Spinal cord (tissue), 10 donors: ENCODE measurements around the gene ZMYND8. TPM values are rescaled to one million over a fixed set of nuclear protein-coding genes. Genes with fewer than 3 reads are reported as not detected.
"Not testable (repeated sequence)": the region's sequence is repeated elsewhere in the genome, so short reads cannot be mapped to it uniquely, and the experiment has no call there.

Experiments
- DNase-seq, 6 donors: peaks; one replicate each; pipeline versions ENCODE4 v3.0.0 to v3.0.0-alpha.2; 2013 to 2015; ENCODE audit warnings: low spot score in 6 of 6, low read depth in 4 of 6
- H3K27ac ChIP-seq: one replicate; pipeline ENCODE4 v1.5.1; 2013; ENCODE audit warnings: low read depth, low read length, control low read depth
- H3K27me3 ChIP-seq: one replicate; pipeline ENCODE4 v1.6.1; 2013; ENCODE audit warnings: low read length; ENCODE audit not compliant: control insufficient read depth, insufficient read depth
- H3K36me3 ChIP-seq: one replicate; pipeline ENCODE4 v1.6.1; 2013; ENCODE audit warnings: low read length; ENCODE audit not compliant: control insufficient read depth, insufficient read depth
- H3K4me1 ChIP-seq: one replicate; pipeline ENCODE4 v1.6.1; 2013; ENCODE audit warnings: low read length; ENCODE audit not compliant: control insufficient read depth, insufficient read depth
- H3K4me3 ChIP-seq: one replicate; pipeline ENCODE4 v1.5.1; 2013; ENCODE audit warnings: low read depth, low read length, control low read depth
- H3K9me3 ChIP-seq: one replicate; pipeline ENCODE4 v1.6.1; 2013; ENCODE audit warnings: low read length; ENCODE audit not compliant: control insufficient read depth, insufficient read depth
- WGBS: methylation state at CpG from one replicate; pipeline ENCODE4 v1.1.5; 2013; ENCODE audit warnings: missing lambda C conversion rate; ENCODE audit not compliant: insufficient coverage; 5-methylcytosine and 5-hydroxymethylcytosine counted together
- polyA plus RNA-seq, 2 donors: library from polyadenylated mRNA; unstranded; fragments of 120-200 nt; gene quantifications; one replicate each; pipeline ENCODE4 v1.2.1, GENCODE V29; 2013; ENCODE audit not compliant: insufficient read length in 2 of 2
- total RNA-seq, 2 donors: library from RNA; depleted of rRNA in 1 of 2; stranded (reverse); fragments of 120-200 nt in 1 of 2; fragments of >200 nt in 1 of 2; gene quantifications; one replicate each; pipeline versions ENCODE4 v1.2.3 to v1.2.4, GENCODE V29; 2013 to 2014
- donor health status: healthy.

Gene ZMYND8
- total and polyA plus RNA-seq, 4 donors, result 31.1 to 45.8 (median 37.4) TPM

GRCh38 chr20:47263080-47263464, 93.4 kb downstream of the ZMYND8 start:
- H3K36me3 ChIP-seq, result peaks cover 49% of the 10 kb centered on the region
- H3K4me1 ChIP-seq, result peaks cover 25% of the 10 kb centered on the region
- H3K4me3 ChIP-seq, result no peak overlapping the region
- H3K27ac ChIP-seq, result no peak overlapping the region
- no peaks in the 10 kb centered on the region for H3K27me3 ChIP-seq
- 64% methylated on average over 2 of the region's 3 CpGs for WGBS
- no peaks in the 10 kb centered on the region for H3K9me3 ChIP-seq
- no peak for DNase-seq

- peak in 1 of 6 donors; percentile 88 for DNase-seq
- no peak overlapping the region for H3K4me3 ChIP-seq
- H3K36me3 ChIP-seq, result peaks cover 46% of the 10 kb centered on the region
- WGBS, result 32% methylated on average over 11 of the region's 15 CpGs
- no peak overlapping the region for H3K27ac ChIP-seq
- peaks cover 25% of the 10 kb centered on the region for H3K4me1 ChIP-seq
- H3K27me3 ChIP-seq, result no peaks in the 10 kb centered on the region
- H3K9me3 ChIP-seq, result no peaks in the 10 kb centered on the region
These were observed 94.0 kb downstream of the ZMYND8 start for GRCh38 chr20:47262365-47263013.

- Histone ChIP-seq H3K4me3 (no peak overlapping the region), H3K9me3 (no peaks in the 10 kb centered on the region), H3K36me3 (peaks cover 42% of the 10 kb centered on the region), H3K27ac (no peak overlapping the region), H3K4me1 (peaks cover 25% of the 10 kb centered on the region), H3K27me3 (no peaks in the 10 kb centered on the region)
- DNase-seq, result no peak
- whole genome bisulfite sequencing, result 95% methylated on average over 4 of the region's 8 CpGs
These were observed 94.5 kb downstream of the ZMYND8 start for GRCh38 chr20:47262008-47262364.

GRCh38 chr20:47261161-47261774, 95.2 kb downstream of the ZMYND8 start:
- Histone ChIP-seq H3K4me1 (peaks cover 25% of the 10 kb centered on the region), H3K36me3 (peaks cover 41% of the 10 kb centered on the region)
- H3K9me3 ChIP-seq, DNase-seq, H3K27me3 ChIP-seq, H3K27ac ChIP-seq, H3K4me3 ChIP-seq: not testable (repeated sequence)
- no CpG with 5 or more reads among the region's 2 CpGs for WGBS

- not testable (repeated sequence) for H3K9me3 ChIP-seq, H3K4me3 ChIP-seq, H3K27ac ChIP-seq, DNase-seq, H3K27me3 ChIP-seq
- WGBS, result 100% methylated on average over 7 of the region's 8 CpGs
- peaks cover 35% of the 10 kb centered on the region for H3K36me3 ChIP-seq
- peaks cover 25% of the 10 kb centered on the region for H3K4me1 ChIP-seq
These were observed 95.9 kb downstream of the ZMYND8 start for GRCh38 chr20:47260540-47261126.

GRCh38 chr20:47258745-47259695, 97.5 kb downstream of the ZMYND8 start:
- WGBS, result 55% methylated on average over 13 of the region's 16 CpGs
- Histone ChIP-seq H3K4me3 (no peak overlapping the region), H3K27ac (peak overlapping the region; percentile 27), H3K4me1 (peaks cover 21% of the 10 kb centered on the region), H3K36me3 (peaks cover 40% of the 10 kb centered on the region), H3K27me3 (no peaks in the 10 kb centered on the region), H3K9me3 (no peaks in the 10 kb centered on the region)
- DNase-seq, result no peak

GRCh38 chr20:47257771-47258170, 98.7 kb downstream of the ZMYND8 start:
- DNase-seq, result no peak
- no peaks in the 10 kb centered on the region for H3K27me3 ChIP-seq
- H3K4me1 ChIP-seq, result peaks cover 11% of the 10 kb centered on the region
- no CpG with 5 or more reads among the region's 3 CpGs for WGBS
- H3K9me3 ChIP-seq, result no peaks in the 10 kb centered on the region
- H3K4me3 ChIP-seq, result no peak overlapping the region
- peaks cover 46% of the 10 kb centered on the region for H3K36me3 ChIP-seq
- H3K27ac ChIP-seq, result no peak overlapping the region

- no peak overlapping the region for H3K4me3 ChIP-seq
- H3K4me1 ChIP-seq, result peaks cover 9% of the 10 kb centered on the region
- WGBS, result 100% methylated on average over 1 of the region's 1 CpG
- peaks cover 45% of the 10 kb centered on the region for H3K36me3 ChIP-seq
- H3K27ac ChIP-seq, result no peak overlapping the region
- no peaks in the 10 kb centered on the region for H3K27me3 ChIP-seq
- no peak for DNase-seq
- no peaks in the 10 kb centered on the region for H3K9me3 ChIP-seq
These were observed 99.2 kb downstream of the ZMYND8 start for GRCh38 chr20:47257256-47257655.

- Histone ChIP-seq H3K9me3 (no peaks in the 10 kb centered on the region), H3K27ac (no peak overlapping the region), H3K4me3 (no peak overlapping the region), H3K27me3 (no peaks in the 10 kb centered on the region), H3K4me1 (peaks cover 9% of the 10 kb centered on the region), H3K36me3 (peaks cover 42% of the 10 kb centered on the region)
- no peak for DNase-seq
- WGBS, result 93% methylated on average over 2 of the region's 8 CpGs
These were observed 99.7 kb downstream of the ZMYND8 start for GRCh38 chr20:47256668-47257236.
